Thyroid gland (tissue), 4 donors: ENCODE data around the gene CEP170B. TPM values are rescaled to one million over a fixed set of nuclear protein-coding genes. Genes with fewer than 3 reads are reported as not detected.
"Not testable (repeated sequence)": the region's sequence is repeated elsewhere in the genome, so short reads cannot be mapped to it uniquely, and the experiment has no call there.

Experiments
- DNase-seq, 2 donors: peaks; one replicate each; pipeline ENCODE4 v3.0.0-alpha.2; 2019
- H3K27ac ChIP-seq, 3 donors: fragments of 200-600 bp; sonication (generic); 1 replicate in 2 of 3; 2 replicates in 1 of 3; pipeline ENCODE4 v1.5.1; 2016 to 2019; ENCODE audit warnings: mild to moderate bottlenecking in 1 of 3, moderate library complexity in 1 of 3
- H3K27me3 ChIP-seq: fragments of 200-600 bp; sonication (generic); one replicate; pipeline ENCODE4 v1.5.1; 2019
- H3K36me3 ChIP-seq, 2 donors: fragments of 200-600 bp; sonication (generic); one replicate each; pipeline ENCODE4 v1.5.1; 2016 to 2019
- H3K4me1 ChIP-seq, 2 donors: fragments of 200-600 bp; sonication (generic); one replicate each; pipeline ENCODE4 v1.5.1; 2017 to 2019
- H3K4me3 ChIP-seq, 3 donors: fragments of 200-600 bp; sonication (generic); replicated peaks in 1 of 3; 1 replicate in 2 of 3; 2 replicates in 1 of 3; pipeline ENCODE4 v1.5.1; 2016; ENCODE audit warnings: mild to moderate bottlenecking in 1 of 3
- H3K9me3 ChIP-seq: fragments of 200-600 bp; sonication (generic); one replicate; pipeline ENCODE4 v1.5.1; 2017
- CTCF ChIP-seq, 6 experiments: fragments of 200-600 bp in 3 of 6; fragments of 450-650 bp in 3 of 6; sonication (generic) in 3 of 6; IDR thresholded peaks; one replicate each; pipeline ENCODE4 v1.5.1; 2016 to 2019; ENCODE audit warnings: antibody characterized with exemption in 6 of 6, mild to moderate bottlenecking in 2 of 6, inconsistent platforms in 1 of 6, moderate library complexity in 1 of 6
- POLR2A ChIP-seq, 2 donors: fragments of 450-650 bp; IDR thresholded peaks; one replicate each; pipeline ENCODE4 v1.6.1; 2017; ENCODE audit warnings: antibody characterized with exemption in 2 of 2, mild to moderate bottlenecking in 2 of 2, moderate library complexity in 1 of 2
- WGBS, 2 donors: methylation state at CpG; one replicate each; pipeline ENCODE4 v1.1.5; 2017; 5-methylcytosine and 5-hydroxymethylcytosine counted together
- intact Hi-C: fragments of 100-400 bp; cut with DNase I; formaldehyde crosslinking; loops from one replicate; pipeline ENCODE4 v1.15.1; 2023
- total RNA-seq, 4 donors: library from RNA; depleted of rRNA; stranded (reverse); fragments of >200 nt; gene quantifications; one replicate each; pipeline ENCODE4 v1.2.3, GENCODE V29; 2016

CEP170B gene
- total RNA-seq, 4 donors from 2014 or later, result 18.3 to 46.2 (median 27.4) TPM

- intact Hi-C loops, result no loop called here
- WGBS, 2 donors, result 66 to 71% methylated on average over 11 to 12 of the region's 12 CpGs
- Histone ChIP-seq H3K4me3 (no peak overlapping the region), H3K27me3 (no peaks in the 10 kb centered on the region), H3K4me1 (no peaks in the 10 kb centered on the region), H3K9me3 (no peaks in the 10 kb centered on the region), H3K27ac (no peak overlapping the region), H3K36me3 (no peaks in the 10 kb centered on the region)
- DNase-seq, result no peak
- TF ChIP-seq POLR2A (IDR thresholded peaks at IDR 0.05) (no peak), CTCF (IDR thresholded peaks at IDR 0.05) (no peak)
Measured at GRCh38 chr14:104855532-104856090, 9.5 kb upstream of the CEP170B start.

- no peak for DNase-seq
- no peaks in the 10 kb centered on the region for H3K27me3 ChIP-seq
- H3K4me3 ChIP-seq, result no peak overlapping the region
- no peaks in the 10 kb centered on the region for H3K4me1 ChIP-seq
- no peaks in the 10 kb centered on the region for H3K36me3 ChIP-seq
- H3K9me3 ChIP-seq, result no peaks in the 10 kb centered on the region
- 66 to 85% methylated on average over 10 to 11 of the region's 21 CpGs for WGBS, 2 donors
- H3K27ac ChIP-seq, result no peak overlapping the region
- intact Hi-C loops, result no loop called here
- TF ChIP-seq POLR2A (IDR thresholded peaks at IDR 0.05) (no peak), CTCF (IDR thresholded peaks at IDR 0.05) (no peak)
Measured at GRCh38 chr14:104856157-104856868, 8.8 kb upstream of the CEP170B start.

GRCh38 chr14:104856869-104857860 lies 7.9 kb upstream of the CEP170B start:
- Histone ChIP-seq H3K27ac (no peak overlapping the region), H3K36me3 (no peaks in the 10 kb centered on the region), H3K27me3 (no peaks in the 10 kb centered on the region), H3K4me3 (no peak overlapping the region), H3K4me1 (no peaks in the 10 kb centered on the region), H3K9me3 (no peaks in the 10 kb centered on the region)
- intact Hi-C loops, result no loop called here
- 73 to 74% methylated on average over 25 of the region's 25 CpGs for WGBS, 2 donors
- DNase-seq, result no peak
- TF ChIP-seq CTCF (IDR thresholded peaks at IDR 0.05) (no peak), POLR2A (IDR thresholded peaks at IDR 0.05) (no peak)

GRCh38 chr14:104857931-104858330 lies 7.1 kb upstream of the CEP170B start:
- H3K36me3 ChIP-seq, H3K27me3 ChIP-seq, H3K9me3 ChIP-seq, DNase-seq, H3K4me3 ChIP-seq, H3K4me1 ChIP-seq, H3K27ac ChIP-seq, intact Hi-C loops: not testable (repeated sequence)
- WGBS, 2 donors, result 94 to 97% methylated on average over 6 of the region's 6 CpGs

- no peaks in the 10 kb centered on the region for H3K9me3 ChIP-seq
- H3K4me1 ChIP-seq, result peaks cover 2 to 6% of the 10 kb centered on the region in 2 donors
- H3K4me3 ChIP-seq, result no peak overlapping the region
- no peak overlapping the region for H3K27ac ChIP-seq
- no peak for DNase-seq
- TF ChIP-seq POLR2A (IDR thresholded peaks at IDR 0.05) (no peak), CTCF (IDR thresholded peaks at IDR 0.05) (no peak)
- H3K27me3 ChIP-seq, result no peaks in the 10 kb centered on the region
- WGBS, 2 donors, result 80 to 81% methylated on average over 8 of the region's 8 CpGs
- intact Hi-C loops, result no loop called here
- H3K36me3 ChIP-seq, result no peaks in the 10 kb centered on the region
Measured at GRCh38 chr14:104858811-104859426, 6.1 kb upstream of the CEP170B start.
